ENCODE data around the gene TNFRSF11A. TPM values are rescaled to one million over a fixed set of nuclear protein-coding genes. Genes with fewer than 3 reads are reported as not detected.

The TNFRSF11A gene
- total RNA-seq, 1 donor from 2014 or later: 0.75 TPM

DNA sequence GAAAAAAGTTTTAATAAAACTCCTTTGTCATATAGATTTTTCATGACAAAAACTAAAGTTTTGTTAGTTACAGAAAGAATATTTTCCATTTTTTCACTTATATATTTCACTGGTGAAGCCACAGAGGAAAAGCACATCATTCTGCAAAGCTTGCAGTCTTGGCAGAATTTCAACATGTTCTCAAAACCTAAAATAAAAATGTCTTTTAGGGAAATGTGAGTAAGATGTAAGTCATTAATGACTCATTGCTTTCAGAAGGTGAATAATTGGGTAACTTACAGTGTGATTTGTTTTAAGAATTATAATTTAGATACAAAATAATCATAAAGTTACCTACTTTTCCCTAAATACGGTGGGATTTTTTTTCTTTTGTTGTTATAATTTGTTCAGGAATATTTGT is 43.4 kb upstream of the TNFRSF11A start:
- Histone ChIP-seq H3K4me3 (ENCODE audit: insufficient read depth, low read depth, low read length) (no peak overlapping the region), H3K27me3 (ENCODE audit: insufficient read depth, low read length) (no peaks in the 10 kb centered on the region), H3K36me3 (ENCODE audit: insufficient read depth, low read length) (no peaks in the 10 kb centered on the region), H3K27ac (ENCODE audit: low read depth, low read length) (peak overlapping the region; percentile 85), H4K20me1 (ENCODE audit: insufficient read depth, low read length) (no peaks in the 10 kb centered on the region), H3K4me1 (ENCODE audit: insufficient read depth, low read length) (peaks cover 19% of the 10 kb centered on the region), H3K79me2 (ENCODE audit: insufficient read depth, low read length) (no peaks in the 10 kb centered on the region), H2AFZ (ENCODE audit: low read depth, low read length) (no peak overlapping the region), H3K4me2 (ENCODE audit: low read length) (peak overlapping the region; percentile 51), H3K9me3 (ENCODE audit: insufficient read depth, low read depth, low read length) (no peaks in the 10 kb centered on the region), H3K9ac (ENCODE audit: low read length) (peak overlapping the region; percentile 16)
- DNase-seq (ENCODE audit: low read depth): peak; percentile 83
- peak; percentile 50 for FAIRE-seq
- Mint-ChIP-seq H3K9me3 (ENCODE audit: unreplicated experiment) (no peaks in the 10 kb centered on the region), H3K4me1 (ENCODE audit: low read depth, unreplicated experiment) (peaks cover 15% of the 10 kb centered on the region), H3K27me3 (ENCODE audit: low read depth, unreplicated experiment) (no peaks in the 10 kb centered on the region), H3K36me3 (ENCODE audit: low read depth, unreplicated experiment) (peaks cover 13% of the 10 kb centered on the region), H3K4me3 (ENCODE audit: unreplicated experiment) (no peak overlapping the region), H3K27ac (ENCODE audit: unreplicated experiment) (peak overlapping the region; percentile 60)
- TF ChIP-seq EZH2 (IDR thresholded peaks at IDR 0.05; ENCODE audit: insufficient read depth, low read length): no peak
- TF ChIP-seq, protein P1, sequence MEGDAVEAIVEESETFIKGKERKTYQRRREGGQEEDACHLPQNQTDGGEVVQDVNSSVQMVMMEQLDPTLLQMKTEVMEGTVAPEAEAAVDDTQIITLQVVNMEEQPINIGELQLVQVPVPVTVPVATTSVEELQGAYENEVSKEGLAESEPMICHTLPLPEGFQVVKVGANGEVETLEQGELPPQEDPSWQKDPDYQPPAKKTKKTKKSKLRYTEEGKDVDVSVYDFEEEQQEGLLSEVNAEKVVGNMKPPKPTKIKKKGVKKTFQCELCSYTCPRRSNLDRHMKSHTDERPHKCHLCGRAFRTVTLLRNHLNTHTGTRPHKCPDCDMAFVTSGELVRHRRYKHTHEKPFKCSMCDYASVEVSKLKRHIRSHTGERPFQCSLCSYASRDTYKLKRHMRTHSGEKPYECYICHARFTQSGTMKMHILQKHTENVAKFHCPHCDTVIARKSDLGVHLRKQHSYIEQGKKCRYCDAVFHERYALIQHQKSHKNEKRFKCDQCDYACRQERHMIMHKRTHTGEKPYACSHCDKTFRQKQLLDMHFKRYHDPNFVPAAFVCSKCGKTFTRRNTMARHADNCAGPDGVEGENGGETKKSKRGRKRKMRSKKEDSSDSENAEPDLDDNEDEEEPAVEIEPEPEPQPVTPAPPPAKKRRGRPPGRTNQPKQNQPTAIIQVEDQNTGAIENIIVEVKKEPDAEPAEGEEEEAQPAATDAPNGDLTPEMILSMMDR (IDR thresholded peaks at IDR 0.05; ENCODE audit: insufficient read depth, low read depth, low read length): no peak

DNA sequence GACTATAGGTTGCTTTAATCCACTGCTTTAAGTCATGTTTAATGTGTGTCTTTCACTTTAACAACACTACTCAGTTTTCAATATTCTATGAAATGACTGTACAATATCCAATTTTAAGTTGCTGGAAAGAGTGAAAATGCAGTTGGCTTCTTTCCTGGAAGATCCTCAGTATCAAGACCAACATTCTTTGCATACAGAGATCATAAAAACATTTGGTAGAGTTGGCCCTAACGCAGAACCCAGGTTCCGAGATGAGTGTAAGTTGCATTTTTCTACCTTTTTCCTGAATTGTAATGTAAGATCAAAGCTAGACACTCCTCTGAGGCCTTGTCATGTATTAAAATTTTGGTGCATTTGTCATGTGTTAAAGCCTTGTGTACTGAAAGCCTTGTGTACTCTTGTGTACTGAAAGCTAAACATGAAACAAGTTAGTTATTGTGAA is 42.9 kb upstream of the TNFRSF11A start:
- no peaks in the 10 kb centered on the region for H3K79me2 ChIP-seq (ENCODE audit: insufficient read depth, low read length)
- peak overlapping the region; percentile 60 for H3K27ac Mint-ChIP-seq (ENCODE audit: unreplicated experiment)
- no peaks in the 10 kb centered on the region for H3K9me3 ChIP-seq (ENCODE audit: insufficient read depth, low read depth, low read length)
- peak overlapping the region; percentile 16 for H3K9ac ChIP-seq (ENCODE audit: low read length)
- peak; percentile 91 for FAIRE-seq
- peak overlapping the region; percentile 51 for H3K4me2 ChIP-seq (ENCODE audit: low read length)
- H3K36me3 ChIP-seq (ENCODE audit: insufficient read depth, low read length): no peaks in the 10 kb centered on the region
- peaks cover 19% of the 10 kb centered on the region for H3K4me1 ChIP-seq (ENCODE audit: insufficient read depth, low read length)
- peak; percentile 87 for DNase-seq (ENCODE audit: low read depth)
- peak overlapping the region; percentile 2 for H3K4me3 ChIP-seq (ENCODE audit: insufficient read depth, low read depth, low read length)
- H3K4me1 Mint-ChIP-seq (ENCODE audit: low read depth, unreplicated experiment): peaks cover 15% of the 10 kb centered on the region
- H3K9me3 Mint-ChIP-seq (ENCODE audit: unreplicated experiment): no peaks in the 10 kb centered on the region
- peaks cover 13% of the 10 kb centered on the region for H3K36me3 Mint-ChIP-seq (ENCODE audit: low read depth, unreplicated experiment)
- no peaks in the 10 kb centered on the region for H3K27me3 Mint-ChIP-seq (ENCODE audit: low read depth, unreplicated experiment)
- H2AFZ ChIP-seq (ENCODE audit: low read depth, low read length): no peak overlapping the region
- no peaks in the 10 kb centered on the region for H4K20me1 ChIP-seq (ENCODE audit: insufficient read depth, low read length)
- no peak for TF ChIP-seq EZH2 (IDR thresholded peaks at IDR 0.05; ENCODE audit: insufficient read depth, low read length)
- TF ChIP-seq, protein P1 (IDR thresholded peaks at IDR 0.05; ENCODE audit: insufficient read depth, low read depth, low read length): no peak
- H3K27me3 ChIP-seq (ENCODE audit: insufficient read depth, low read length): no peaks in the 10 kb centered on the region
- H3K27ac ChIP-seq (ENCODE audit: low read depth, low read length): peak overlapping the region; percentile 85
- H3K4me3 Mint-ChIP-seq (ENCODE audit: unreplicated experiment): no peak overlapping the region

DNA sequence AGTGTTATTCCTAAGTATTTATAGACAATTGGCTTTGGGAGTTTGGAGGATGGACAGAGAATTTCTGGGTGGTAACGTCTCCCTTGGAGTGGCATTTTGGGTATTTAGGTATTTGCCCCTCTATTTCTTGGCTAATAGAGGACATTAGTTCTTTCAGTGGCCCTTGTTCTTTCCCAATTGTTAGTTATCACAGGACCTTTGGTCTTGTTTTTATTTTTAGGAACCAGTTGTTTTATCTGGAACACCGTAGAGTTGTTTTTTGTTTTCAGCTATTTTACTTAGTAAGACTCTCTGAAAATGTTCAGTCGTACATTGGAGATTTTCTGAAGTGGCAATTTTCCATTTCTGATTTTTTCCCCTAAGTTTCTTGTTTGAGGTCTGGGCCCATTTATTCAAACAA is 40.5 kb upstream of the TNFRSF11A start:
- H3K4me2 ChIP-seq (ENCODE audit: low read length): no peak overlapping the region
- no peaks in the 10 kb centered on the region for H3K36me3 ChIP-seq (ENCODE audit: insufficient read depth, low read length)
- H3K27me3 ChIP-seq (ENCODE audit: insufficient read depth, low read length): no peaks in the 10 kb centered on the region
- H3K4me3 Mint-ChIP-seq (ENCODE audit: unreplicated experiment): no peak overlapping the region
- H3K79me2 ChIP-seq (ENCODE audit: insufficient read depth, low read length): no peaks in the 10 kb centered on the region
- H3K36me3 Mint-ChIP-seq (ENCODE audit: low read depth, unreplicated experiment): peaks cover 13% of the 10 kb centered on the region
- H3K9me3 Mint-ChIP-seq (ENCODE audit: unreplicated experiment): no peaks in the 10 kb centered on the region
- H3K9ac ChIP-seq (ENCODE audit: low read length): no peak overlapping the region
- TF ChIP-seq EZH2 (IDR thresholded peaks at IDR 0.05; ENCODE audit: insufficient read depth, low read length): no peak
- TF ChIP-seq, protein P1 (IDR thresholded peaks at IDR 0.05; ENCODE audit: insufficient read depth, low read depth, low read length): no peak
- H3K9me3 ChIP-seq (ENCODE audit: insufficient read depth, low read depth, low read length): no peaks in the 10 kb centered on the region
- H3K4me1 Mint-ChIP-seq (ENCODE audit: low read depth, unreplicated experiment): peaks cover 18% of the 10 kb centered on the region
- H3K27ac Mint-ChIP-seq (ENCODE audit: unreplicated experiment): no peak overlapping the region
- no peak overlapping the region for H3K27ac ChIP-seq (ENCODE audit: low read depth, low read length)
- DNase-seq (ENCODE audit: low read depth): no peak
- peaks cover 19% of the 10 kb centered on the region for H3K4me1 ChIP-seq (ENCODE audit: insufficient read depth, low read length)
- no peak for FAIRE-seq
- H4K20me1 ChIP-seq (ENCODE audit: insufficient read depth, low read length): no peaks in the 10 kb centered on the region
- H3K27me3 Mint-ChIP-seq (ENCODE audit: low read depth, unreplicated experiment): no peaks in the 10 kb centered on the region
- no peak overlapping the region for H3K4me3 ChIP-seq (ENCODE audit: insufficient read depth, low read depth, low read length)
- H2AFZ ChIP-seq (ENCODE audit: low read depth, low read length): no peak overlapping the region

Measured in astrocyte (in vitro differentiated cells and primary cell).